Ascending aorta (tissue), 2 donors: ENCODE data around the gene PACRG. TPM values are rescaled to one million over a fixed set of nuclear protein-coding genes. Genes with fewer than 3 reads are reported as not detected.

ENCODE experiments used
- DNase-seq, 2 donors: peaks; one replicate each; pipeline ENCODE4 v3.0.0-alpha.2; 2019; ENCODE audit warnings: low spot score in 2 of 2
- H3K27ac ChIP-seq, 2 donors: fragments of 200-600 bp; sonication (generic); one replicate each; pipeline ENCODE4 v1.5.1; 2016 to 2017; ENCODE audit warnings: mild to moderate bottlenecking in 1 of 2
- H3K27me3 ChIP-seq: fragments of 200-600 bp; sonication (generic); one replicate; pipeline ENCODE4 v1.5.1; 2017
- H3K36me3 ChIP-seq, 2 donors: fragments of 200-600 bp; sonication (generic); one replicate each; pipeline ENCODE4 v1.5.1; 2016
- H3K4me1 ChIP-seq, 2 donors: fragments of 200-600 bp; sonication (generic); one replicate each; pipeline ENCODE4 v1.5.1; 2016 to 2017; ENCODE audit warnings: mild to moderate bottlenecking in 1 of 2
- H3K4me3 ChIP-seq, 2 donors: fragments of 200-600 bp; sonication (generic); one replicate each; pipeline ENCODE4 v1.5.1; 2016 to 2017; ENCODE audit warnings: mild to moderate bottlenecking in 1 of 2
- H3K9me3 ChIP-seq, 2 donors: fragments of 200-600 bp; sonication (generic); one replicate each; pipeline ENCODE4 v1.5.1; 2016
- CTCF ChIP-seq, 3 experiments: fragments of 200-600 bp in 2 of 3; fragments of 450-650 bp in 1 of 3; sonication (generic) in 2 of 3; IDR thresholded peaks; one replicate each; pipeline ENCODE4 v1.5.1; 2016 to 2019; ENCODE audit warnings: antibody characterized with exemption in 3 of 3, mild to moderate bottlenecking in 1 of 3, moderate library complexity in 1 of 3
- intact Hi-C: fragments of 100-400 bp; cut with DNase I; formaldehyde crosslinking; loops from one replicate; pipeline ENCODE4 v1.15.1; 2023
- total RNA-seq: library from RNA; depleted of rRNA; stranded (reverse); fragments of >200 nt; gene quantifications from one replicate; pipeline ENCODE4 v1.1.0, GENCODE V29; 2016

Gene PACRG
- total RNA-seq, 1 donor from 2014 or later = not detected

GRCh38 chr6:163001330-163001729, 273.6 kb downstream of the PACRG start:
- Histone ChIP-seq H3K9me3 (no peaks in the 10 kb centered on the region), H3K4me1 (no peaks in the 10 kb centered on the region), H3K36me3 (no peaks in the 10 kb centered on the region), H3K27me3 (no peaks in the 10 kb centered on the region), H3K27ac (no peak overlapping the region), H3K4me3 (no peak overlapping the region)
- no peak for TF ChIP-seq CTCF (IDR thresholded peaks at IDR 0.05)
- DNase-seq = no peak
- intact Hi-C loops = no loop called here

- no peaks in the 10 kb centered on the region for H3K9me3 ChIP-seq
- no peaks in the 10 kb centered on the region for H3K27me3 ChIP-seq
- no peaks in the 10 kb centered on the region for H3K4me1 ChIP-seq
- no peak overlapping the region for H3K4me3 ChIP-seq
- TF ChIP-seq CTCF (IDR thresholded peaks at IDR 0.05) = no peak
- H3K36me3 ChIP-seq = no peaks in the 10 kb centered on the region
- H3K27ac ChIP-seq = no peak overlapping the region
- intact Hi-C loops = no loop called here
- DNase-seq = no peak
Observed at GRCh38 chr6:163008186-163008585, 280.4 kb downstream of the PACRG start.

GRCh38 chr6:163008626-163009025, 280.9 kb downstream of the PACRG start:
- no peak for TF ChIP-seq CTCF (IDR thresholded peaks at IDR 0.05)
- H3K36me3 ChIP-seq = no peaks in the 10 kb centered on the region
- no peaks in the 10 kb centered on the region for H3K27me3 ChIP-seq
- DNase-seq = no peak
- no peaks in the 10 kb centered on the region for H3K9me3 ChIP-seq
- intact Hi-C loops = no loop called here
- H3K4me3 ChIP-seq = no peak overlapping the region
- H3K27ac ChIP-seq = no peak overlapping the region
- no peaks in the 10 kb centered on the region for H3K4me1 ChIP-seq

GRCh38 chr6:163010145-163010544, 282.4 kb downstream of the PACRG start:
- no peak for DNase-seq
- no peaks in the 10 kb centered on the region for H3K36me3 ChIP-seq
- H3K27me3 ChIP-seq = no peaks in the 10 kb centered on the region
- no peak for TF ChIP-seq CTCF (IDR thresholded peaks at IDR 0.05)
- H3K4me1 ChIP-seq = no peaks in the 10 kb centered on the region
- no peak overlapping the region for H3K27ac ChIP-seq
- intact Hi-C loops = no loop called here
- no peak overlapping the region for H3K4me3 ChIP-seq
- H3K9me3 ChIP-seq = no peaks in the 10 kb centered on the region

- DNase-seq = no peak
- intact Hi-C loops = no loop called here
- Histone ChIP-seq H3K36me3 (no peaks in the 10 kb centered on the region), H3K4me3 (no peak overlapping the region), H3K27me3 (no peaks in the 10 kb centered on the region), H3K4me1 (no peaks in the 10 kb centered on the region), H3K9me3 (no peaks in the 10 kb centered on the region), H3K27ac (no peak overlapping the region)
- no peak for TF ChIP-seq CTCF (IDR thresholded peaks at IDR 0.05)
Observed at GRCh38 chr6:163014736-163015135, 287.0 kb downstream of the PACRG start.

- DNase-seq = no peak
- no peak for TF ChIP-seq CTCF (IDR thresholded peaks at IDR 0.05)
- no peaks in the 10 kb centered on the region for H3K4me1 ChIP-seq
- no peak overlapping the region for H3K27ac ChIP-seq
- H3K36me3 ChIP-seq = no peaks in the 10 kb centered on the region
- H3K4me3 ChIP-seq = no peak overlapping the region
- no peaks in the 10 kb centered on the region for H3K27me3 ChIP-seq
- intact Hi-C loops = no loop called here
- H3K9me3 ChIP-seq = no peaks in the 10 kb centered on the region
Observed at GRCh38 chr6:163017801-163018200, 290.0 kb downstream of the PACRG start.
